DMS153 (cell line): Measurements from ENCODE around the gene KIF16B.

Source experiments
- DNase-seq: peaks from one replicate; lab custom pipeline; 2025; lab: John Stamatoyannopoulos, UW

The KIF16B gene

DNA sequence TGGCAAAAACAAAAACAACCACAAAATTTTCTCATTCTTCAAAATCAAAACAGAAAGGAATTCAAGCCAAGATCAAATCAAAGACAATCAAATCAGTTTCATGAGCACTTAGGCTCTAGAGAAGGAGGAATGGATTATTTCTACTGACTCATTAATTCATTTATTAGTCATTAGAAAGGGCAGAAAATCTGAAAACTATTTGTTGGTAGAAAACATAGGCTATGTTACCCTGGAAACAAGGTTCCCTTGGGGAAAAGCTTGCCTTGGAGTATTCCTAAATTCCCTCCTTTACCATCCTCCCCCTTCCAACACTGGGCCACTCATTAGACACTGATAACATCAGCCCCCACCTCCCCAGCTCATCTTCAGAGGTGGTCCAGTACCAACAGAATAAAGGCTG lies 17.5 kb downstream of the KIF16B start:
- no peak for DNase-seq

GRCh38 chr20:16554766-16555543 lies 18.3 kb downstream of the KIF16B start:
- DNase-seq, result no peak

GRCh38 chr20:16553684-16554083 lies 19.6 kb downstream of the KIF16B start:
- no peak for DNase-seq

GRCh38 chr20:16553101-16553500 lies 20.1 kb downstream of the KIF16B start:
- no peak for DNase-seq

- no peak for DNase-seq
Observed at GRCh38 chr20:16552015-16552414, 21.2 kb downstream of the KIF16B start.

DNA sequence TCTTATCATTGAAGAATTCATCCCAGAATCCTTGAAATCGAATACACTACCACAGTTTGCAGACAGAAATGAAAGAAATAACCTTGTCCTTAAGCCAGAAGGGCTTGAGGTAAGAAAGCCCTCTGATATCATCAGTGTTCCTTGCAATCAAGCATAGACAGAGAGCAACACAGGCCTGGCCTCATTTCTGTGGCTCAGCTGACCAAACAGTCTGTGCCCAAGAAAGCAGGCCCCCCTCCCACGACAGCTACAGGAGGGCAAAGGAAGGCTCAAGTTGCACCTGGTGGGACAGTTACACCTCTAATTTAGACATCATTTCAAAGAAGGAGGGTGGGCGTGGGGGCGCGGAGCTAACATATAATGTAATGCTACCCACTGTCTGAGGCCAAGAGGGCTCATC lies 21.6 kb downstream of the KIF16B start:
- DNase-seq, result no peak

DNA sequence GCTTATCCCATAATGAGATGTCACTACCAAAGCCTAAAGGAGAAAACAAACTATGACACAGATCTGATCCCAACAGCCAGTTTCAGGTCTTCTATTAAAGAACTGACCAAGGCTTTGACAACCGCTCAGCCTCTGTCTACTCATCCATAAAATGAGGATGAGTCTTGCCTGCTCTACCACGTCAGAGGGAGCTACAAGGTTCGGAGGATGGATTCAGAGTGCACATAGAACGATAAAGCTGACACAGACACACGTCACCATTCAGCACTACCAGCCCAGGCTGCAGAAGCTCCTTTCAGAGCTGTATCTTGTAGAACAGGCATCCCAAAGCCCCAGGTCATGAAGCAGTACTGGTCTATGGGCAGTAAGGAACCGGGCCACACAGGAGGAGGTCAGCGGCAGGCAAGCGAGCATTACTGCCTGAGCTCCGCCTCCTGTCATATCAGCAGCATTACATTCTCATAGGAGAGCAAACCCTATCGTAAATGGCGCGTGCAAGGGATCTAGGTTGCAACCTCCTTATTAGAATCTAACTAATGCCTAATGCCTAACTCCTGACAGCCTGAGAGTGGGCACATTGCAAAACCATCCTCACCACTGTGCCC lies 25.1 kb downstream of the KIF16B start:
- no peak for DNase-seq

- no peak for DNase-seq
Observed at GRCh38 chr20:16544949-16545348, 28.3 kb downstream of the KIF16B start.

DNA sequence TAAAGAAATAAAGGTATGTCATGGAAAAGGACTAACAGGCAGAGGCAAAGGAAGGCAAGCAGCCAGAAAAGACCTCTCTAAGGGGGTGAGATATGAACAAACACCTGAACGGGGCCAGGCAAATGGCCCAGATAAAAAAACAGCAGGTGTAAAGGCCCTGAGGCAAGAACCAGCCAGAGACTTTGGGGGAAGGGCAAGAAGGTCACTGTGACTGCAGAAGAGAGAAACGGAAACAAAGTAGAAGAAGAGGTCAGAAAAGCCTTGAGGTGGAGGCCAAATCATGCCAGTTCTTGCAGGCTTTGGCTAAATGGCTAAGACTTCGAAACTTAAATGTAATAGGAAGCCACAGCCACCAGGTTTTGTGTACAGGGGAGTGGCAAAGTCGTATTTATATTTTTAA lies 30.8 kb downstream of the KIF16B start:
- DNase-seq, result no peak

DNA sequence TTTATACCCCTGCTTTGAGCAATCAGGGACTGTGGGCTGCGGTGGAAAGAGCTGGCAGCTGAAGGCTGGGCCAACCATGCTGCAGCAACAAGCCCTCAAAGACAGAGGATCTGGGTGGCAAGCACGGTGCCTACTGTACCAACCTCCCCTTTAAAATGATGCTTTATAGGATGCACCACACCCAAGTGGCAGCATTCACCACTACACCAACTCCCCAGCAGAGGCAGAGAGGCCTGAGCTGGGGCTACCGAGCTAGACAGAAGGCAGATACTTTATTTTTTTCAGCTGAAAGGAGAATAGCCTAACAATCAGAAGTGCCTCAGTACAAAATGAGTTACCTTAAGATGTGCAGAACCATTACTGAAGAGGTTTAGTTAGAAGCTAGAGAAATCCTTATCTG lies 31.4 kb downstream of the KIF16B start:
- no peak for DNase-seq

- DNase-seq, result no peak
Observed at GRCh38 chr20:16541226-16541625, 32.0 kb downstream of the KIF16B start.

- no peak for DNase-seq
Observed at GRCh38 chr20:16539280-16540021, 33.8 kb downstream of the KIF16B start.

GRCh38 chr20:16538779-16539178 lies 34.5 kb downstream of the KIF16B start:
- no peak for DNase-seq

DNA sequence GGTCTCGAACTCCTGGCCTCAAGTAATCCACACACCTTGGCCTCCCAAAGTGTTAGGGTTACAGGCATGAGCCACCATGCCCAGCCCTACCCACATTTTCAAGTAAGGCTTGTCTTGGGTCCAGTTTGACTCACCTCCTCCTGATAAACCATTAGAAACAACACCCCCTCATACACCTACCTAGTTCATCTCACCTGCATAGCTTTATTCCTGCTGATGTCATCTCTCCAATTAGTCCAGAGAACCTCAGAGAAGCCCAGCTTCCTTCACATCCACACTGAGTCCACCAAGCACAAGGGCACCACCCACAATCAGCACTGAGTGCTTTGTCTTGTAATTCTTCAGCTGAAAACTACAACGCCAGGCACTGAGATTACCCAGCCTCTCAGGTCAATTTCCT lies 35.3 kb downstream of the KIF16B start:
- DNase-seq, result no peak

DNA sequence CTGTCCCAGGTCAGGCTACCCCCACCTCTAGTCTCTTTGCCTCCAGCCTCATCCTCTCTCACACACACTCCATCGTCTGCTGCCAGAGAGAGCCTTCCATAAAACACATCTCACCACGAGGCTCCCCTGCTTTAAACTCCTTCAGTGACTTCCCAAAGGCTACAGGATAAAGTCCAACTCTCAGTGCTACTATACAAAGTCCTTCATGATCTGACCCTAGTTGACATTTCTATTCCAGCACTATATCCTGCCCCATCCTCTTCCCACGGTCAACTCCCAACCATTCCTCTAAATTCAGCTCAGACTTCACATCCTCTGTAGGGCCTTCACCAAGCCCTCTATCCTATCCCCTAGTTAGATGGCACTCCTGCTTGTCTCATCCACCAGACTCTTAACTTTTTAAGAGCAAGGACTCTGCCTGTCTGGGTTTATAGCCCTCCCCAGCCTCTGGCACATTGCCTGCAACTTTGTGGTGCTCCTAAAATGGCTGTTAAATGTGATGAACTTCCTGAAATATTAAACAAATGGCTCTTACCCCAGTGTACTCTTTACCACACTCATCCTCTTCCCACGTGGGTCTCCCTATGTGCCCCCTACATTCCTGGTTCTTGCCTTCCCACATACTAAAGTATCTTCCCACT lies 36.1 kb downstream of the KIF16B start:
- DNase-seq, result no peak

DNA sequence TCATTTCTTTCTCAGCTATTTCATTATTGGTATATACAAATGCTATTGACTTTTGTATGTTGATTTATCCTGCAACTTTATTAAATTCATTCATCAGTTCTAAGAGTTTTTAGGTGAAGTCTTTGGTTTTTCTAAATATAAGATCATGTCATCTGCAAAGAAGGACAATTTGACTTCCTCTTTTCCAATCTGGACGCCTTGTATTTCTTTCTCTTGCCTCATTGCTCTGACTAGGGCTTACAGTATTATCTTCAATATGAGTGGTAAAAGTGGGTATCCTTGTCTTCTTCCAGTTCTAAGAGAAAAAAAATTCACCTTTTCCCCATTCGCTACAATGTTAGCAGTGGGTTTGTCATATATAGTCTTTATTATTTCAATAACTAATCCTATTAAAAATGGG lies 38.0 kb downstream of the KIF16B start:
- DNase-seq, result no peak

- no peak for DNase-seq
Observed at GRCh38 chr20:16533502-16533901, 39.7 kb downstream of the KIF16B start.

- no peak for DNase-seq
Observed at GRCh38 chr20:16531485-16531884, 41.8 kb downstream of the KIF16B start.

GRCh38 chr20:16530201-16530681 lies 43.0 kb downstream of the KIF16B start:
- DNase-seq, result no peak

GRCh38 chr20:16528078-16528477 lies 45.2 kb downstream of the KIF16B start:
- peak; percentile 81 for DNase-seq

- no peak for DNase-seq
Observed at GRCh38 chr20:16527438-16527837, 45.8 kb downstream of the KIF16B start.
